Measurements from ENCODE around the gene TTYH2. TPM values are rescaled to one million over a fixed set of nuclear protein-coding genes. Genes with fewer than 3 reads are reported as not detected.

The TTYH2 gene
- total RNA-seq, 1 donor from 2014 or later = 6.8 TPM

- Mint-ChIP-seq H3K27me3 (ENCODE audit: insufficient read depth) (peaks cover 4% of the 10 kb centered on the region), H3K4me1 (ENCODE audit: low read depth) (peaks cover 54% of the 10 kb centered on the region), H3K4me3 (peak overlapping the region; percentile 88), H3K36me3 (ENCODE audit: low read depth) (peaks cover 38% of the 10 kb centered on the region), H3K9me3 (no peaks in the 10 kb centered on the region), H3K27ac (no peak overlapping the region)
- no peak for DNase-seq (ENCODE audit: low spot score)
- intact Hi-C loops (cut with micrococcal nuclease) = loop anchor here (2.0 to 5.0 kb wide), 4 partner anchors 71 to 980 kb away; partner anchors contain the start of gene CD300LB
Measured at GRCh38 chr17:74211912-74212208, 1.5 kb upstream of the TTYH2 start.

GRCh38 chr17:74212209-74212912 lies 1.0 kb upstream of the TTYH2 start:
- peaks cover 4% of the 10 kb centered on the region for H3K27me3 Mint-ChIP-seq (ENCODE audit: insufficient read depth)
- DNase-seq (ENCODE audit: low spot score) = no peak
- intact Hi-C loops (cut with micrococcal nuclease) = loop anchor here (2.0 to 5.0 kb wide), 3 partner anchors 142 to 980 kb away; partner anchors contain the start of gene CD300LB
- peaks cover 58% of the 10 kb centered on the region for H3K4me1 Mint-ChIP-seq (ENCODE audit: low read depth)
- peaks cover 39% of the 10 kb centered on the region for H3K36me3 Mint-ChIP-seq (ENCODE audit: low read depth)
- peak overlapping the region; percentile 88 for H3K4me3 Mint-ChIP-seq
- H3K27ac Mint-ChIP-seq = peak overlapping the region; percentile 66
- no peaks in the 10 kb centered on the region for H3K9me3 Mint-ChIP-seq

GRCh38 chr17:74213861-74214391 lies 555 bp downstream of the TTYH2 start:
- H3K9me3 Mint-ChIP-seq = no peaks in the 10 kb centered on the region
- H3K36me3 Mint-ChIP-seq (ENCODE audit: low read depth) = peaks cover 26% of the 10 kb centered on the region
- peaks cover 4% of the 10 kb centered on the region for H3K27me3 Mint-ChIP-seq (ENCODE audit: insufficient read depth)
- no peak for DNase-seq (ENCODE audit: low spot score)
- H3K27ac Mint-ChIP-seq = no peak overlapping the region
- intact Hi-C loops (cut with micrococcal nuclease) = loop anchor here (1.0 to 5.0 kb wide), 5 partner anchors 11 to 982 kb away; partner anchors contain the start of genes CD300LB and RPL38
- H3K4me1 Mint-ChIP-seq (ENCODE audit: low read depth) = peaks cover 49% of the 10 kb centered on the region
- H3K4me3 Mint-ChIP-seq = peak overlapping the region; percentile 88

GRCh38 chr17:74214484-74215341 lies 1.3 kb downstream of the TTYH2 start:
- Mint-ChIP-seq H3K4me1 (ENCODE audit: low read depth) (peaks cover 43% of the 10 kb centered on the region), H3K9me3 (no peaks in the 10 kb centered on the region), H3K36me3 (ENCODE audit: low read depth) (peaks cover 19% of the 10 kb centered on the region), H3K27me3 (ENCODE audit: insufficient read depth) (peaks cover 4% of the 10 kb centered on the region), H3K27ac (no peak overlapping the region), H3K4me3 (peak overlapping the region; percentile 88)
- intact Hi-C loops (cut with micrococcal nuclease) = loop anchor here (5.0 kb wide), 2 partner anchors 318 to 982 kb away; partner anchors contain the start of gene CD300LB
- no peak for DNase-seq (ENCODE audit: low spot score)

GRCh38 chr17:74215342-74215727 lies 2.0 kb downstream of the TTYH2 start:
- H3K9me3 Mint-ChIP-seq = no peaks in the 10 kb centered on the region
- peaks cover 38% of the 10 kb centered on the region for H3K4me1 Mint-ChIP-seq (ENCODE audit: low read depth)
- H3K4me3 Mint-ChIP-seq = no peak overlapping the region
- peaks cover 13% of the 10 kb centered on the region for H3K36me3 Mint-ChIP-seq (ENCODE audit: low read depth)
- no peak for DNase-seq (ENCODE audit: low spot score)
- H3K27ac Mint-ChIP-seq = no peak overlapping the region
- H3K27me3 Mint-ChIP-seq (ENCODE audit: insufficient read depth) = peaks cover 4% of the 10 kb centered on the region
- intact Hi-C loops (cut with micrococcal nuclease) = no loop called here

GRCh38 chr17:74216505-74216904 lies 3.1 kb downstream of the TTYH2 start:
- no peaks in the 10 kb centered on the region for H3K9me3 Mint-ChIP-seq
- H3K36me3 Mint-ChIP-seq (ENCODE audit: low read depth) = peaks cover 9% of the 10 kb centered on the region
- no peak overlapping the region for H3K27ac Mint-ChIP-seq
- H3K4me3 Mint-ChIP-seq = no peak overlapping the region
- H3K4me1 Mint-ChIP-seq (ENCODE audit: low read depth) = peaks cover 33% of the 10 kb centered on the region
- peaks cover 4% of the 10 kb centered on the region for H3K27me3 Mint-ChIP-seq (ENCODE audit: insufficient read depth)
- intact Hi-C loops (cut with micrococcal nuclease) = no loop called here
- DNase-seq (ENCODE audit: low spot score) = no peak

- Mint-ChIP-seq H3K4me3 (no peak overlapping the region), H3K4me1 (ENCODE audit: low read depth) (peaks cover 27% of the 10 kb centered on the region), H3K27ac (no peak overlapping the region), H3K27me3 (ENCODE audit: insufficient read depth) (peaks cover 4% of the 10 kb centered on the region), H3K36me3 (ENCODE audit: low read depth) (peaks cover 6% of the 10 kb centered on the region), H3K9me3 (no peaks in the 10 kb centered on the region)
- no peak for DNase-seq (ENCODE audit: low spot score)
- intact Hi-C loops (cut with micrococcal nuclease) = no loop called here
Measured at GRCh38 chr17:74217037-74217730, 3.8 kb downstream of the TTYH2 start.

GRCh38 chr17:74217888-74218287 lies 4.5 kb downstream of the TTYH2 start:
- H3K4me3 Mint-ChIP-seq = no peak overlapping the region
- peaks cover 4% of the 10 kb centered on the region for H3K27me3 Mint-ChIP-seq (ENCODE audit: insufficient read depth)
- intact Hi-C loops (cut with micrococcal nuclease) = no loop called here
- peaks cover 3% of the 10 kb centered on the region for H3K36me3 Mint-ChIP-seq (ENCODE audit: low read depth)
- peaks cover 23% of the 10 kb centered on the region for H3K4me1 Mint-ChIP-seq (ENCODE audit: low read depth)
- no peak overlapping the region for H3K27ac Mint-ChIP-seq
- DNase-seq (ENCODE audit: low spot score) = no peak
- H3K9me3 Mint-ChIP-seq = no peaks in the 10 kb centered on the region

- Mint-ChIP-seq H3K27me3 (ENCODE audit: insufficient read depth) (peaks cover 4% of the 10 kb centered on the region), H3K4me3 (no peak overlapping the region), H3K36me3 (ENCODE audit: low read depth) (peaks cover 1% of the 10 kb centered on the region), H3K9me3 (no peaks in the 10 kb centered on the region), H3K4me1 (ENCODE audit: low read depth) (peaks cover 19% of the 10 kb centered on the region), H3K27ac (no peak overlapping the region)
- intact Hi-C loops (cut with micrococcal nuclease) = no loop called here
- DNase-seq (ENCODE audit: low spot score) = no peak
Measured at GRCh38 chr17:74218436-74218835, 5.1 kb downstream of the TTYH2 start.

GRCh38 chr17:74219576-74220133 lies 6.3 kb downstream of the TTYH2 start:
- H3K36me3 Mint-ChIP-seq (ENCODE audit: low read depth) = peaks cover 1% of the 10 kb centered on the region
- H3K27ac Mint-ChIP-seq = no peak overlapping the region
- intact Hi-C loops (cut with micrococcal nuclease) = no loop called here
- no peak for DNase-seq (ENCODE audit: low spot score)
- H3K4me1 Mint-ChIP-seq (ENCODE audit: low read depth) = peaks cover 12% of the 10 kb centered on the region
- no peaks in the 10 kb centered on the region for H3K9me3 Mint-ChIP-seq
- H3K4me3 Mint-ChIP-seq = no peak overlapping the region
- H3K27me3 Mint-ChIP-seq (ENCODE audit: insufficient read depth) = peaks cover 3% of the 10 kb centered on the region

- intact Hi-C loops (cut with micrococcal nuclease) = no loop called here
- Mint-ChIP-seq H3K27me3 (ENCODE audit: insufficient read depth) (peaks cover 3% of the 10 kb centered on the region), H3K4me3 (no peak overlapping the region), H3K27ac (no peak overlapping the region), H3K4me1 (ENCODE audit: low read depth) (peaks cover 12% of the 10 kb centered on the region), H3K9me3 (no peaks in the 10 kb centered on the region), H3K36me3 (ENCODE audit: low read depth) (peaks cover 1% of the 10 kb centered on the region)
- DNase-seq (ENCODE audit: low spot score) = no peak
Measured at GRCh38 chr17:74220219-74220618, 6.8 kb downstream of the TTYH2 start.

GRCh38 chr17:74220946-74221818 lies 7.8 kb downstream of the TTYH2 start:
- no peak overlapping the region for H3K27ac Mint-ChIP-seq
- H3K4me3 Mint-ChIP-seq = no peak overlapping the region
- no peak for DNase-seq (ENCODE audit: low spot score)
- peaks cover 3% of the 10 kb centered on the region for H3K36me3 Mint-ChIP-seq (ENCODE audit: low read depth)
- no peaks in the 10 kb centered on the region for H3K27me3 Mint-ChIP-seq (ENCODE audit: insufficient read depth)
- intact Hi-C loops (cut with micrococcal nuclease) = no loop called here
- H3K4me1 Mint-ChIP-seq (ENCODE audit: low read depth) = peaks cover 6% of the 10 kb centered on the region
- no peaks in the 10 kb centered on the region for H3K9me3 Mint-ChIP-seq
